ENCODE measurements around the gene BATF3. TPM values are rescaled to one million over a fixed set of nuclear protein-coding genes. Genes with fewer than 3 reads are reported as not detected.
"Not testable (repeated sequence)": the region's sequence is repeated elsewhere in the genome, so short reads cannot be mapped to it uniquely, and the experiment has no call there.

Gene BATF3
- total and polyA plus RNA-seq, 2 of the 4 experiments (the other 2 are of a cell fraction) = 1.6 to 3.9 TPM

DNA sequence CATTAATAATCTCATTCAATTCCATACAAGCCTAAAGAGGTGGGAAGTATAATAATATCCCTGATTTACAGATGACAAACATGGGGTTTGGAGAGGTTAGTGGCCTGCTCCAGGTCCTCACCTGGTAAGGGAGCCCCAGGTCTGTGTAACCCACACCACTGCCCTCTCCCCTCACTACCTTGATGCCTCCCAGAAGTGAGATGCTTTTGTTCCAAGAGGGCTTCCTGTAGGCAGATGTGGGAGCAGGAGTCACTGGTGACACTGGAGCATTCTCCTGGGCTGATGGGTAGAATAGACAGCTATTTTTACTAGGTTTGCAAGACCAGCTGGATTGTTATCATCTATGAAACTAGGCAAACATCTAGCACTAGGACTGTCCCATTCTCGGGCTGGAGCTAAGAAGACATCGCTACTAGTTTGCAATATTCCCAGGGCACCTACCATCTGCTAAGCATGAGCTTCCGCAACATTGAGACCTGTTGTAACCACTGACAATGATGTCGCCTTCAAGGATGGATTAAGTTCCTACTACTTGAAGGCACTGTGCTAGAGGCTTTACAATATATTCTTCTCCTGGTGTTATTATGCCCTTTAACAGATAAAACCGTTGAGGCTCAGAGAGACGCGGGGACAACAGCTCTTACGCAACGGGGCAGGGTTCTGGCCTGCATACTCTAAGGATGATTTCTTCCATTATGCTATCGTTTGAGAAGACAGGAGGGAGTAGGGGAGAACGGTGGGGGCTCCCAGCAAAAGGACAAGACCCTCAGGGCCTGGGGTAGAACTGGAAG lies 35.0 kb downstream of the BATF3 start:
- no peak overlapping the region for H2BK5ac ChIP-seq (ENCODE audit: low read depth, low read length, poor library complexity, severe bottlenecking)
- no peak overlapping the region for H3K4ac ChIP-seq (ENCODE audit: low read depth, low read length)
- no peak overlapping the region for H3K4me2 ChIP-seq (ENCODE audit: low read depth, low read length)
- H3K56ac ChIP-seq (ENCODE audit: extremely low read depth, insufficient read depth, low read length) = peak overlapping the region; percentile 3; the same call in 1 of the 2 replicates
- 100% methylated on average over 2 of the region's 11 CpGs; no CpG with 5 or more reads in 1 of the 2 experiments for WGBS, 2 experiments (ENCODE audit: extremely low coverage in 2 of 2, insufficient read length in 1 of 2)
- no peak overlapping the region for H4K5ac ChIP-seq (ENCODE audit: low read depth, low read length)
- H3K4me3 ChIP-seq (ENCODE audit: insufficient read depth, low read depth, low read length) = no peak overlapping the region
- H3K23ac ChIP-seq (ENCODE audit: low read depth, low read length) = no peak overlapping the region
- no peak overlapping the region for H3K27ac ChIP-seq (ENCODE audit: insufficient read depth, low read length)
- H4K91ac ChIP-seq (ENCODE audit: insufficient read depth, low read depth, low read length) = no peak overlapping the region
- ChIA-PET POLR2A (ENCODE audit: unreplicated experiment) (interaction anchor here (0.6 kb wide), 1 partner anchor 56 kb away, joined by 3 read pairs; the partner anchor contains the start of gene ATF3), CTCF (interaction anchor here (0.5 to 1.6 kb wide), 21 partner anchors 9 to 446 kb away, joined by 3 to 6 read pairs (median 4); partner anchors contain the start of gene ATF3)
- H2AK5ac ChIP-seq (ENCODE audit: low read depth, low read length) = 0 out of 2 replicates have a peak overlapping the region, but pooled peaks have one; percentile 33
- no peak overlapping the region for H2BK20ac ChIP-seq (ENCODE audit: low read depth, low read length)
- H3K14ac ChIP-seq (replicated peaks; ENCODE audit: low read depth, low read length) = no peak overlapping the region
- peak overlapping the region; percentile 82 for H2AK9ac ChIP-seq (replicated peaks; ENCODE audit: low read depth, low read length, poor library complexity)
- H2AFZ ChIP-seq (replicated peaks; ENCODE audit: low read length, poor library complexity) = no peak overlapping the region
- no peak for TF ChIP-seq MAFK (IDR thresholded peaks at IDR 0.05; ENCODE audit: low read depth, low read length)
- peak; percentile 73 for TF ChIP-seq CEBPB (IDR thresholded peaks at IDR 0.05; ENCODE audit: low read depth, low read length)
- dilution Hi-C loops (cut with HindIII; ENCODE audit: low sequenced_read_pairs, unreplicated experiment) (no loop called here), intact Hi-C loops (cut with micrococcal nuclease) (loop anchor here (1.0 to 2.0 kb wide), 8 partner anchors 30 to 331 kb away; partner anchors contain the start of gene ATF3), in situ Hi-C loops (cut with MboI; ENCODE audit: low sequenced_read_pairs) (loop anchor here (10.0 to 25.0 kb wide), 2 partner anchors 120 to 323 kb away; no protein-coding TSS in a partner anchor)
- peaks cover 7% of the 10 kb centered on the region for H3K4me1 ChIP-seq (ENCODE audit: control insufficient read depth, insufficient read depth, low read length)
- no peaks in the 10 kb centered on the region; the same call in 1 of the 2 replicates for H3K27me3 ChIP-seq (ENCODE audit: control insufficient read depth, insufficient read depth, low read length)
- H3K9ac ChIP-seq (ENCODE audit: low read depth, low read length) = no peak overlapping the region
- BruUV-seq (replicated peaks) = no TSS peak
- no peaks in the 10 kb centered on the region for H3K9me3 ChIP-seq (ENCODE audit: control insufficient read depth, insufficient read depth, low read length)
- ATAC-seq (ENCODE audit: low read depth) (no peak), DNase-seq (no peak)
- no peak overlapping the region for H2BK120ac ChIP-seq (ENCODE audit: low read depth, low read length)
- H2BK15ac ChIP-seq (ENCODE audit: low read depth, low read length) = no peak overlapping the region
- peaks cover 7% of the 10 kb centered on the region; the same call in 1 of the 2 replicates for H4K20me1 ChIP-seq (ENCODE audit: insufficient read depth, low read length)
- peaks cover 10% of the 10 kb centered on the region; the same call in 1 of the 2 replicates for H3K9me1 ChIP-seq (ENCODE audit: insufficient read depth, low read length)
- H3K36me3 ChIP-seq (ENCODE audit: control insufficient read depth, insufficient read depth, low read length) = no peaks in the 10 kb centered on the region
- no peak overlapping the region for H3K18ac ChIP-seq (ENCODE audit: low read depth, low read length)
- no peaks in the 10 kb centered on the region for H3K79me1 ChIP-seq (ENCODE audit: low read depth in 1 of 2, low read length in 2 of 2)
- H4K8ac ChIP-seq (ENCODE audit: low read depth in 2 of 2, low read length in 2 of 2) = no peak overlapping the region

DNA sequence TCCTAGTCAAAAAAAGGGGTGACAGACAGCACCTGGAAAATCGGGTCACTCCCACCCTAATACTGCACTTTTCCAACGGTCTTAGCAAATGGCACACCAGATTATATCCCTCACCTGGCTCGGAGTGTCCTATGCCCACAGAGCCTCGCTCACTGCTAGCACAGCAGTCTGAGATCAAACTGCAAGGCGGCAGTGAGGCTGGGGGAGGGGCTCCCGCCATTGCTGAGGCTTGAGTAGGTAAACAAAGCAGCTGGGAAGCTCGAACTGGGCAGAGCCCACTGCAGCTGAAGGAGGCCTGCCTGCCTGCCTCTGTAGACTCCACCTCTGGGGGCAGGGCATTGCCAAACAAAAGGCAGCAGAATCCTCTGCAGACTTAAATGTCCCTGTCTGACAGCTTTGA lies 41.4 kb downstream of the BATF3 start:
- H2BK120ac ChIP-seq (ENCODE audit: low read depth, low read length); H3K36me3 ChIP-seq (ENCODE audit: control insufficient read depth, insufficient read depth, low read length); H4K91ac ChIP-seq (ENCODE audit: insufficient read depth, low read depth, low read length); DNase-seq; H4K8ac ChIP-seq (ENCODE audit: low read depth in 2 of 2, low read length in 2 of 2); H3K18ac ChIP-seq (ENCODE audit: low read depth, low read length); POLR2A ChIA-PET (ENCODE audit: unreplicated experiment); intact Hi-C loops (cut with micrococcal nuclease); H4K20me1 ChIP-seq (ENCODE audit: insufficient read depth, low read length); H3K23ac ChIP-seq (ENCODE audit: low read depth, low read length); H3K4me2 ChIP-seq (ENCODE audit: low read depth, low read length); H3K27me3 ChIP-seq (ENCODE audit: control insufficient read depth, insufficient read depth, low read length); H4K5ac ChIP-seq (ENCODE audit: low read depth, low read length); dilution Hi-C loops (cut with HindIII; ENCODE audit: low sequenced_read_pairs, unreplicated experiment); H3K14ac ChIP-seq (replicated peaks; ENCODE audit: low read depth, low read length); H2AK9ac ChIP-seq (replicated peaks; ENCODE audit: low read depth, low read length, poor library complexity); H2AK5ac ChIP-seq (ENCODE audit: low read depth, low read length); H2BK20ac ChIP-seq (ENCODE audit: low read depth, low read length); H3K4me1 ChIP-seq (ENCODE audit: control insufficient read depth, insufficient read depth, low read length); H3K27ac ChIP-seq (ENCODE audit: insufficient read depth, low read length); H2BK15ac ChIP-seq (ENCODE audit: low read depth, low read length); H3K4me3 ChIP-seq (ENCODE audit: insufficient read depth, low read depth, low read length); H3K56ac ChIP-seq (ENCODE audit: extremely low read depth, insufficient read depth, low read length); BruUV-seq (replicated peaks); H3K9ac ChIP-seq (ENCODE audit: low read depth, low read length); H3K9me3 ChIP-seq (ENCODE audit: control insufficient read depth, insufficient read depth, low read length); H3K79me1 ChIP-seq (ENCODE audit: low read depth in 1 of 2, low read length in 2 of 2); ATAC-seq (ENCODE audit: low read depth); H3K4ac ChIP-seq (ENCODE audit: low read depth, low read length); CTCF ChIA-PET; H2BK5ac ChIP-seq (ENCODE audit: low read depth, low read length, poor library complexity, severe bottlenecking); H2AFZ ChIP-seq (replicated peaks; ENCODE audit: low read length, poor library complexity): not testable (repeated sequence)
- H3K9me1 ChIP-seq (ENCODE audit: insufficient read depth, low read length) = peaks cover 12% of the 10 kb centered on the region; the same call in 1 of the 2 replicates
- WGBS, 2 experiments (ENCODE audit: extremely low coverage in 2 of 2, insufficient read length in 1 of 2) = 21% methylated on average over 2 of the region's 7 CpGs; no CpG with 5 or more reads in 1 of the 2 experiments
- in situ Hi-C loops (cut with MboI; ENCODE audit: low sequenced_read_pairs) = loop anchor here (25.0 kb wide), 1 partner anchor 329 kb away; no protein-coding TSS in a partner anchor

All from IMR-90 (cell line).